ENCODE results near the gene PRDM10.

PRDM10 gene

GRCh38 chr11:129939510-129939909 lies 63.1 kb downstream of the PRDM10 start:
- DNase-seq = no peak

- no peak for DNase-seq
Observed at GRCh38 chr11:129938764-129939163, 63.9 kb downstream of the PRDM10 start.

GRCh38 chr11:129937592-129938238 lies 64.9 kb downstream of the PRDM10 start:
- no peak for DNase-seq

GRCh38 chr11:129935723-129936122 lies 66.9 kb downstream of the PRDM10 start:
- DNase-seq = no peak

- no peak for DNase-seq
Observed at GRCh38 chr11:129933891-129934290, 68.7 kb downstream of the PRDM10 start.

GRCh38 chr11:129933262-129933661 lies 69.4 kb downstream of the PRDM10 start:
- no peak for DNase-seq

- no peak for DNase-seq
Observed at GRCh38 chr11:129932381-129933067, 70.1 kb downstream of the PRDM10 start.

- DNase-seq = peak; percentile 36
Observed at GRCh38 chr11:129930743-129931142, 71.9 kb downstream of the PRDM10 start.

- DNase-seq = peak; percentile 30
Observed at GRCh38 chr11:129930296-129930695, 72.3 kb downstream of the PRDM10 start.

- peak; percentile 24 for DNase-seq
Observed at GRCh38 chr11:129929721-129930120, 72.9 kb downstream of the PRDM10 start.

GRCh38 chr11:129928923-129929692 lies 73.5 kb downstream of the PRDM10 start:
- DNase-seq = no peak

- no peak for DNase-seq
Observed at GRCh38 chr11:129922674-129923073, 80.0 kb downstream of the PRDM10 start.

- DNase-seq = no peak
Observed at GRCh38 chr11:129918361-129918760, 84.3 kb downstream of the PRDM10 start.

GRCh38 chr11:129917231-129917630 lies 85.4 kb downstream of the PRDM10 start:
- DNase-seq = no peak

- peak; percentile 14 for DNase-seq
Observed at GRCh38 chr11:129911298-129911697, 91.3 kb downstream of the PRDM10 start.

GRCh38 chr11:129910360-129910759 lies 92.3 kb downstream of the PRDM10 start:
- no peak for DNase-seq

- DNase-seq = no peak
Observed at GRCh38 chr11:129905402-129905801, 97.2 kb downstream of the PRDM10 start.

GRCh38 chr11:129896062-129896461 lies 106.6 kb downstream of the PRDM10 start:
- peak; percentile 42 for DNase-seq

GRCh38 chr11:129895126-129896041 lies 107.3 kb downstream of the PRDM10 start, which contains the start of gene NFRKB:
Gene NFRKB, minus strand, starts transcription at chr11:129895578. Its CDS starts 2,729 bp downstream, at chr11:129892849.
- DNase-seq = peak; percentile 89

GRCh38 chr11:129894278-129895125 lies 108.1 kb downstream of the PRDM10 start:
- peak; percentile 31 for DNase-seq

- no peak for DNase-seq
Observed at GRCh38 chr11:129888451-129888850, 114.2 kb downstream of the PRDM10 start.

- DNase-seq = no peak
Observed at GRCh38 chr11:129885381-129885780, 117.3 kb downstream of the PRDM10 start.
